Duodenal mucosa (tissue), 2 donors: ENCODE results near the gene THY1.
"Not testable (repeated sequence)": the region's sequence is repeated elsewhere in the genome, so short reads cannot be mapped to it uniquely, and the experiment has no call there.

ENCODE experiments used
- H3K27ac ChIP-seq: one replicate; pipeline ENCODE4 v1.7.0; 2013; ENCODE audit warnings: low read depth, low read length
- H3K27me3 ChIP-seq, 2 donors: one replicate each; pipeline ENCODE4 v1.7.0; 2013; ENCODE audit warnings: low read length in 2 of 2, control low read depth in 1 of 2; ENCODE audit not compliant: insufficient read depth in 2 of 2, control insufficient read depth in 1 of 2
- H3K36me3 ChIP-seq, 2 donors: one replicate each; pipeline ENCODE4 v1.7.0; 2013; ENCODE audit warnings: low read length in 2 of 2, control low read depth in 1 of 2; ENCODE audit not compliant: insufficient read depth in 2 of 2, control insufficient read depth in 1 of 2
- H3K4me1 ChIP-seq, 2 donors: one replicate each; pipeline ENCODE4 v1.7.0; 2013; ENCODE audit warnings: low read length in 2 of 2, control low read depth in 1 of 2; ENCODE audit not compliant: insufficient read depth in 2 of 2, control insufficient read depth in 1 of 2
- H3K4me3 ChIP-seq, 2 donors: one replicate each; pipeline ENCODE4 v1.7.0; 2013; ENCODE audit warnings: low read length in 2 of 2, low read depth in 1 of 2
- H3K9ac ChIP-seq, 2 donors: one replicate each; pipeline ENCODE4 v1.7.0; 2013; ENCODE audit warnings: low read length in 2 of 2, low read depth in 1 of 2
- H3K9me3 ChIP-seq, 2 donors: one replicate each; pipeline ENCODE4 v1.7.0; 2013; ENCODE audit warnings: low read length in 2 of 2, control low read depth in 1 of 2; ENCODE audit not compliant: control insufficient read depth in 1 of 2

The THY1 gene

DNA sequence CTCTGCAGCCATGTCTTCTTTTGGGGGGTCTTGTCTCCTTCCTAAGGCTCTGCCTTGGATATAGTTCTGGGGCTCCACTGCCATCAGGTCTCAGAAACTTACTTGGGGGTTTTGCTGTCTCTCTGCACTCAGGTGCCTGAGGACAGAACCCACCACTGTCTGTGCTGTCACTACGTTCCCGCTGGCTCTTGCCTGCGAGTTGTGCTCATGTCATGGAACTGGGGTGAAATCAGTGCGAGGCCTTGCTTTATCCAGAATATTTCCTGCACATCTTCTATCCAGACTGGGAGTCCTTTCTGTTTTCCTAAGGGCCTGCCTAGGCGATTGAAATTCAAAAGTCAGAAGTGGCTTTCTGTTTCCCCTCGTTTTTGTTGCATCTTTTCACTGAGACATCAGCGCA, 34.9 kb downstream of the THY1 start:
- Histone ChIP-seq H3K9me3 (no peaks in the 10 kb centered on the region), H3K27me3 (no peaks in the 10 kb centered on the region), H3K9ac (no peak overlapping the region), H3K36me3 (no peaks in the 10 kb centered on the region), H3K4me3 (no peak overlapping the region), H3K27ac (no peak overlapping the region), H3K4me1 (no peaks in the 10 kb centered on the region)

DNA sequence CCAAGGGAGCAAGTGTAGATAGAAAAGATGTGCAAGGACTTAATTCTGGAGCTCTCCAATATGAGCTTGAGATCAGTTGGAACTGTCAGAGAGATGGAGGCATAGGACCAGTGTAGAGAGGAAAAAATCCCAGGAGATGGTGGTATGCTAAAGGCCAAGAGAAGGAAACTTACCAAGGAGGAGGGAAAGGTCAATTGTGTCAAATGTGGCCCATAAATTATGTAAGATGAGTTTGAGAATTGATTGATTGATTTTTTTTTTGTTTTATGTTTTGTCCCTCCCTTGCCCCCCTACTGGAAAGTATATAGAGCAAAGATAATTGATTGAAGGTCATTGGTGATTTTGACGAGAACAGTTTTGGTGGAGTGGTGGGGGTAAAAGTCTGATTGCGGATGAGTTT, 38.6 kb downstream of the THY1 start:
- Histone ChIP-seq H3K27me3 (peaks cover 0 to 6% of the 10 kb centered on the region in 2 donors), H3K9ac (no peak overlapping the region), H3K36me3 (no peaks in the 10 kb centered on the region)

DNA sequence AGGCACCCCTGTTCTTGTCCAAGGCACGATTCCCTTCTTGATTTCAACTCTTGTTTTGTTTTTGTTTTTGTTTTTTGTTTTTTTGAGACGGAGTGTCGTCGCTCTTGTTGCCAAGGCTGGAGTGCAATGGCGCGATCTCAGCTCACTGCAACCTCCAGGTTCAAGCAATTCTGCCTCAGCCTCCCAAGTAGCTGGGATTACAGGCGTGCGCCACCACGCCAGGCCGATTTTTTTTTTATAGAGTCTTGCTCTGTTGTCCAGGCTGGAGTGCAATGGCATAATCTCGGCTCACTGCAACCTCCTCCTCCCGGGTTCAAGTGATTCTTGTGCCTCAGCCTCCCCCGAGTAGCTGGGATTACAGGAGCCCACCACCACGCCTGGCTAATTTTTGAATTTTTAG, 40.5 kb downstream of the THY1 start:
- peaks cover 15 to 16% of the 10 kb centered on the region in 2 donors for H3K4me1 ChIP-seq
- H3K9ac ChIP-seq, H3K4me3 ChIP-seq, H3K9me3 ChIP-seq, H3K36me3 ChIP-seq, H3K27ac ChIP-seq, H3K27me3 ChIP-seq: not testable (repeated sequence)

More for the DNA sequence above, 38.6 kb downstream of the THY1 start:
- peaks cover 15 to 16% of the 10 kb centered on the region in 2 donors for H3K4me1 ChIP-seq
- H3K4me3 ChIP-seq = no peak overlapping the region
- no peaks in the 10 kb centered on the region for H3K9me3 ChIP-seq
- no peak overlapping the region for H3K27ac ChIP-seq

DNA sequence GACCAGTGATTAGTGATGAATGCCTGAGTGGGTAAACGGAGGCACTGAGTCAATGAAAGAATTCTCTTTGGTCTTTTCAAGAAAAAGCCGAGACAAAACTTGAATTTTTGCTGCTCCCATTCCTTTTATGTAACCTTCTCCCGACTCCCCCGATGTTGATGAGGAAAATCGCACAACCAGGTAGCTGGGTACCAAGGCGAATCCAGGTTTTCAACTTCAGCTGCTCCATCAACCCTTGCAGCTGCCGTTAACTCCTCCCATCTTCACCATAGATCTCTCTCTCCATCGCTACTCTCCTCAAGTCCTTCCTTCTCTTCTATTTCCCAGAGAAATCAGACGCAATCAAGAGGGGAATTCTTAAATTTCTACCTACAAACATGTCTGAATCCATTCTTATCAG, 40.9 kb downstream of the THY1 start:
- Histone ChIP-seq H3K9me3 (no peaks in the 10 kb centered on the region), H3K4me3 (peak overlapping the region; percentile 79 to 81), H3K36me3 (no peaks in the 10 kb centered on the region), H3K27ac (no peak overlapping the region), H3K27me3 (peaks cover 0 to 6% of the 10 kb centered on the region in 2 donors), H3K9ac (peak overlapping the region in 1 of 2 donors; percentile 20), H3K4me1 (peaks cover 15 to 16% of the 10 kb centered on the region in 2 donors)

DNA sequence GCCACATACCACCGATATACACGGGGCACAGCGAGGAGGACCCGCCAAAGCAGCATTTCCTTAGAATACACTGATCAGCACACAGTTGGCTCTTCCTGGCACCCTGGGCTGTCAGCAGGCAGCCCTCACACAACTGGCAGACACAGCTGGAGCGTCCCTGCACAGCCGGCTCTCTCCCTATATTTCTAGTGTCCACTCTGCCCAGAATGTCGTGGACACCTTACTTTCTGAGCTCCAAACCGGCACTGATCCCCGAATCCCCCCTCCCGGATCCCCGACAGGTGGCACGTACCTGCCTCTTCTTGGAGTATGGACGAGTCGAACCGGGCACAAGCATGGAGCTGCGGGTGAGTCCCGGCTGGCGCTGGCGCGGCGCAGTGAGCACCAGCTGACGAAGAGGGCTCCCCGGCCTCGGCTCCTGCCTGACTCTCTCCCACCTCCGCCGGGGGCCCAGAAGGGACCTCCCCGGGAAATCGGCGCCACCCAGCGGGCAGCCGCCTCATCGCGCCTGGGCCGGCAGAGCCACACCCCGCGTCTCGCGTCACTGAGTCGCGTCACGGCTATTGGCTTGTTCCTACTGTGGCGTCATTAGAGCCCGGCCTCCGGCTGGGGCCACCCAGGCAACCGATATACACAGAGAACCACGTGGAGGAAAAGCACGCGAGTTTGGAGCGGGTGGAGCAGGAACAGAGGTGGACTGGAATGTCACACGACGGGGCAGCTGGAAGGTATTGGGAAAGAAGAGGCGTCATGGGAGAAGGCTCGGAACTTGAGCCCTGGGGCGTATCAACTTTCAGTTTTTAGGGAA, 41.6 kb downstream of the THY1 start, which contains the start of gene USP2:
Gene USP2 (minus strand): TSS at position 510 of the 808 bp plus-strand sequence. CDS start 8,210 bp downstream, outside the sequence.
- H3K27me3 ChIP-seq = peaks cover 0 to 6% of the 10 kb centered on the region in 2 donors
- H3K4me1 ChIP-seq = peaks cover 15 to 16% of the 10 kb centered on the region in 2 donors
- no peaks in the 10 kb centered on the region for H3K36me3 ChIP-seq
- peak within 1 kb of the TSS; percentile 79 to 81 for H3K4me3 ChIP-seq
- no peak within 1 kb of the TSS for H3K27ac ChIP-seq
- peak within 1 kb of the TSS; percentile 55 for H3K9ac ChIP-seq
- no peaks in the 10 kb centered on the region for H3K9me3 ChIP-seq

DNA sequence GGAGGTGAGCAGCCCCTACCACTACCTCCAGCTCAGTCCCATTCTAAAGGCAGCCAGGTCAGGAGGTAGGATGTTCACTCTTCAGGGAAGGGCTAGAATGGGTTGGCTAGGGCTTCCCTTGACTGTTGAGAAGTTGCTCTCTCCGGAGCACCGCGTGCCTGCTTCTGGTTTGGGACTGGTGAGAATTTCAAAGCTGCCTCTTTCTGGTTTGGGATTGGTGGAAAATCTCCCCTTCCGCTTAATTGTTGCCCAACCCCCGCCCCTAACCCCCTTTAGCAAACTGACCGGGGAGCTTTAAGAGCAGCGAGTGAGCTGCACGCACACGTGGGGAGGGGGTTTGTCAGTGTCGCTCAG, 42.2 kb downstream of the THY1 start:
- H3K9me3 ChIP-seq = no peaks in the 10 kb centered on the region
- H3K27ac ChIP-seq = no peak overlapping the region
- H3K4me1 ChIP-seq = peaks cover 15 to 16% of the 10 kb centered on the region in 2 donors
- H3K4me3 ChIP-seq = peak overlapping the region; percentile 79 to 81
- peak overlapping the region; percentile 55 for H3K9ac ChIP-seq
- no peaks in the 10 kb centered on the region for H3K36me3 ChIP-seq
- H3K27me3 ChIP-seq = peaks cover 0 to 6% of the 10 kb centered on the region in 2 donors

DNA sequence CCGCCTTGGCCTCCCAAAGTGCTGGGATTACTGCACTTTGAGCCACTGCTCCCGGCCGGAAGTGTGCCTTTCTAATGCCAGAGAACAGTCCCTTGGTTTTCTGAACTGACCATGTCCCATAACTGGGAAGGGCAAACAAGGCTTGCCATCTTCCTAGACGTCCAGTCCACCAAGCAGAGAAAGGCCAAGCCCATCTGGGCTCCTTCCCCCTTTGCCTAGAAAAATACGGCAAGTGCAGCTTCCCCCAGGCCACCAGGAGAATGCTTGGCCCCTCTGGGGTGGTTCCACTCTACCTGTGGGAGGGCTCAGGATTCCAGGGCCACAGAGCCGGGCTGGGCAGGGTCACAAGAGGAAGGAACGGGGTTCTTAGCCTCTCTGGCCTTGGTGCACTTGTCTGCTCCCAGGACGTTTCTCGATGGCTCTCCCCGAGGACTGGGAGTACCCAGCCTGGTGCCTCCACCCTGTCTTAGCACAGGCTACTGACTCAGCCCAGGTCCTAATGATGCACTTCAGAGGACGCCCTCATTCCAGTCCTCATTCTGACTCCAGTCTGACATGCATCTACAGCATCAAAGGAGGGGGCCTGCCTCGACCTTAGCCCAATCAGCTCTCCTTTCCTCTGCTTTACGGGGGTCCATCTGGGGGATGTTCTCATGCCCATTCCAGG, 42.7 kb downstream of the THY1 start:
- peaks cover 0 to 6% of the 10 kb centered on the region in 2 donors for H3K27me3 ChIP-seq
- no peak overlapping the region for H3K27ac ChIP-seq
- no peak overlapping the region for H3K9ac ChIP-seq
- no peaks in the 10 kb centered on the region for H3K9me3 ChIP-seq
- H3K4me3 ChIP-seq = no peak overlapping the region
- H3K36me3 ChIP-seq = no peaks in the 10 kb centered on the region
- H3K4me1 ChIP-seq = peaks cover 15 to 16% of the 10 kb centered on the region in 2 donors

DNA sequence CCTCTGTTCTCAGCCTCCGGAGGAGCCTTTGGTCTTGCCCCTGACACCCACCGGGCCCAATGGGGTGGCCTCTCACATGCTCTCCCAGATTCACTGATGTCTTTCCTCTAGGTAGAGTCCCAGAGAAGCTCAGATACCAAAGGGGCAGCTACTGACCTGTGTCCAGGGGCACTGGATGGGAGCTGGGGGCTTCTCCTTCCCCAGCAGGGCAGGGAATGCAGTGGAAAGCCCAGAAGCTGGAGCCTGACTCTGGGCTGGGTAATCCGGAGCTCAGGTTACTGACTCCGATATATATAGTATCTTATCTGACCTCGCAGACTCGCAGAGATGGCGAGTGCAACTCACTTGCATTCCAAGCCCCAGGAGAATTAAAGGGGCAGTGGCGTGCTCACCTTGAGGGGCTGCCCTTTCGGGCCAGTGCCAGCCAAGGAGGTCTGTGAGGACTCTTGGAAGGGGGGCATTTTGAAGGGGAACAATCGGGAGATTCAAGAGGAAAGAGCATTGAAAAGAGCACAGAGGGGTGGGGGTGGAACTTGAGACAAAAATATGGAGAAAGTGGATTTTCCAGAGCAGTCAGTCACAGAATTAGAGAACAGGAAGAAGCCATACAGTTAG, 44.0 kb downstream of the THY1 start:
- Histone ChIP-seq H3K4me3 (no peak overlapping the region), H3K27ac (no peak overlapping the region), H3K27me3 (peaks cover 0 to 6% of the 10 kb centered on the region in 2 donors), H3K4me1 (peaks cover 16 to 18% of the 10 kb centered on the region in 2 donors), H3K36me3 (no peaks in the 10 kb centered on the region), H3K9ac (no peak overlapping the region), H3K9me3 (no peaks in the 10 kb centered on the region)

DNA sequence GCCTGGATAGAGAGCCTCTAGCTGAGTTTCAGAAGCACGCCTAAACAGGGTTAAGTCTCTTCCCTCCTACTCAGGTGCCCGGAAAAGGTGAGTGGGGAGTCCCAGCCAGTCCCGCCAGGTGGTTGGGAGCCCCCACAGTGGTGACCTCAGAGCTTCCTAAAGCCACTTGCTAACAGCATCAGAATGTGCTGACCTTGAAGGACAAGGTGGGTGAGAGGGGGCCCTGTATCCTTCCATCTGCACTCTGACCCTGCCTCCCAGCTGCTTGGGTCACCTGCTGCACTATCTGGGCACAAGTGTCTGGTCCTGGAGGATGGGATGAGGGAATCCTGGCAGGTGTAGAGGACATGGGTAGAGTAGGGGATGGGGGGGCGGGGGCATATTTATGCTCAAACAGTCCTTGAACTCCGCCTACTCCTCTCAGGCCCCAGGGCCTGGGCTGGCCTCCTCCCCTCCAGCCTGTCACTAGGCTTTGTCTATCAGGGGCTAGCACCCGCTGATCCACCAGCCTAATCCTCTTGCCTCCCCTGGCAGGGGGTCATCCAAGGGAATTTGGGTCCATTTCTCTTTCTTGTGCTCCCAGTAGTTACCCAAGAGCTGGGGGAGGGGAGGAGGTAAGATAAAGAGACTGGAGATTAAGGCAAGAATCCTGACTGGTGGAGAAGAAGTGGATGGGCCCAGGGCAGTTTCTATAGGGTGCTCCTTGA, 44.9 kb downstream of the THY1 start:
- H3K9me3 ChIP-seq = no peaks in the 10 kb centered on the region
- H3K4me3 ChIP-seq = no peak overlapping the region
- H3K9ac ChIP-seq = no peak overlapping the region
- H3K27ac ChIP-seq = no peak overlapping the region
- H3K4me1 ChIP-seq = peaks cover 16 to 18% of the 10 kb centered on the region in 2 donors
- no peaks in the 10 kb centered on the region for H3K36me3 ChIP-seq
- H3K27me3 ChIP-seq = peaks cover 0 to 6% of the 10 kb centered on the region in 2 donors
